Mesodermal cell (in vitro differentiated cells): ENCODE data around the gene CCL13.

Experiments
- H3K27ac ChIP-seq: 2 replicates; pipeline ENCODE4 v1.7.0; 2013; ENCODE audit warnings: mild to moderate bottlenecking, low read depth, low read length, moderate library complexity; ENCODE audit not compliant: severe bottlenecking
- H3K36me3 ChIP-seq: 2 replicates; pipeline ENCODE4 v1.7.1; 2013; ENCODE audit warnings: mild to moderate bottlenecking, low read length, moderate library complexity; ENCODE audit not compliant: control insufficient read depth, insufficient read depth
- H3K4me1 ChIP-seq: one replicate; pipeline ENCODE4 v1.7.1; 2013; ENCODE audit warnings: mild to moderate bottlenecking, low read length; ENCODE audit not compliant: insufficient read depth, control insufficient read depth, poor library complexity, severe bottlenecking
- H3K4me3 ChIP-seq: 2 replicates; pipeline ENCODE4 v1.7.0; 2013; ENCODE audit warnings: low read length, control low read depth, mild to moderate bottlenecking; ENCODE audit not compliant: insufficient read depth, poor library complexity, severe bottlenecking; ENCODE audit errors: extremely low read depth
- H3K9me3 ChIP-seq: 2 replicates; pipeline ENCODE4 v1.7.1; 2013; ENCODE audit warnings: mild to moderate bottlenecking, low read length, moderate library complexity; ENCODE audit not compliant: control insufficient read depth
- WGBS, 2 experiments: methylation state at CpG; one replicate each; pipeline ENCODE4 v1.1.5; 2013; ENCODE audit warnings: missing lambda C conversion rate in 2 of 2; ENCODE audit not compliant: insufficient coverage in 2 of 2; 5-methylcytosine and 5-hydroxymethylcytosine counted together

CCL13 gene

GRCh38 chr17:34398990-34399389, 42.7 kb downstream of the CCL13 start:
- Histone ChIP-seq H3K36me3 (no peaks in the 10 kb centered on the region), H3K27ac (no peak overlapping the region)
- WGBS, 2 experiments, result 76 to 85% methylated on average over 2 of the region's 2 CpGs

GRCh38 chr17:34399725-34400124, 43.4 kb downstream of the CCL13 start:
- H3K36me3 ChIP-seq, result no peaks in the 10 kb centered on the region
- H3K9me3 ChIP-seq, result no peaks in the 10 kb centered on the region
- no peak overlapping the region for H3K4me3 ChIP-seq
- H3K4me1 ChIP-seq, result no peaks in the 10 kb centered on the region
- WGBS, 2 experiments, result no CpG with 5 or more reads among the region's 1 CpG
- no peak overlapping the region for H3K27ac ChIP-seq

More at GRCh38 chr17:34398990-34399389, 42.7 kb downstream of the CCL13 start:
- Histone ChIP-seq H3K4me1 (no peaks in the 10 kb centered on the region), H3K9me3 (no peaks in the 10 kb centered on the region), H3K4me3 (no peak overlapping the region)

- WGBS, 2 experiments, result 85 to 89% methylated on average over 9 of the region's 10 CpGs
These were observed 44.1 kb downstream of the CCL13 start for GRCh38 chr17:34400301-34400931.

GRCh38 chr17:34401165-34401564, 44.9 kb downstream of the CCL13 start:
- no peak overlapping the region for H3K4me3 ChIP-seq
- 84 to 86% methylated on average over 4 to 5 of the region's 5 CpGs for WGBS, 2 experiments

More at GRCh38 chr17:34400301-34400931, 44.1 kb downstream of the CCL13 start:
- H3K9me3 ChIP-seq, result no peaks in the 10 kb centered on the region
- no peaks in the 10 kb centered on the region for H3K36me3 ChIP-seq
- no peaks in the 10 kb centered on the region for H3K4me1 ChIP-seq
- no peak overlapping the region for H3K4me3 ChIP-seq
- H3K27ac ChIP-seq, result no peak overlapping the region

GRCh38 chr17:34403006-34403405, 46.7 kb downstream of the CCL13 start:
- Histone ChIP-seq H3K27ac (no peak overlapping the region), H3K9me3 (no peaks in the 10 kb centered on the region)
- WGBS, 2 experiments, result 60% methylated on average over 1 of the region's 4 CpGs; no CpG with 5 or more reads in 1 of the 2 experiments

More at GRCh38 chr17:34401165-34401564, 44.9 kb downstream of the CCL13 start:
- no peaks in the 10 kb centered on the region for H3K36me3 ChIP-seq
- no peaks in the 10 kb centered on the region for H3K9me3 ChIP-seq
- no peak overlapping the region for H3K27ac ChIP-seq
- H3K4me1 ChIP-seq, result no peaks in the 10 kb centered on the region

GRCh38 chr17:34406226-34406625, 49.9 kb downstream of the CCL13 start:
- H3K27ac ChIP-seq, result no peak overlapping the region
- no peaks in the 10 kb centered on the region for H3K36me3 ChIP-seq
- no peaks in the 10 kb centered on the region for H3K4me1 ChIP-seq
- H3K9me3 ChIP-seq, result no peaks in the 10 kb centered on the region
- WGBS, 2 experiments, result 88 to 92% methylated on average over 3 to 4 of the region's 6 CpGs
- no peak overlapping the region for H3K4me3 ChIP-seq

More at GRCh38 chr17:34403006-34403405, 46.7 kb downstream of the CCL13 start:
- H3K4me1 ChIP-seq, result no peaks in the 10 kb centered on the region
- H3K4me3 ChIP-seq, result no peak overlapping the region
- no peaks in the 10 kb centered on the region for H3K36me3 ChIP-seq
